Tibial nerve (tissue), 4 donors: Measurements from ENCODE around the gene ITGA11. TPM values are rescaled to one million over a fixed set of nuclear protein-coding genes. Genes with fewer than 3 reads are reported as not detected.
"Not testable (repeated sequence)": the region's sequence is repeated elsewhere in the genome, so short reads cannot be mapped to it uniquely, and the experiment has no call there.

ENCODE experiments used
- DNase-seq, 2 donors: peaks; one replicate each; pipeline ENCODE4 v3.0.0-alpha.2; 2019; ENCODE audit warnings: low spot score in 2 of 2
- H3K27ac ChIP-seq, 4 donors: fragments of 200-600 bp; sonication (generic) in 3 of 4; one replicate each; pipeline ENCODE4 v1.5.1; 2017 to 2019; ENCODE audit warnings: mild to moderate bottlenecking in 1 of 4
- H3K27me3 ChIP-seq, 2 donors: fragments of 200-600 bp; sonication (generic) in 1 of 2; one replicate each; pipeline versions ENCODE4 v1.5.1 to v1.6.0; 2017 to 2019
- H3K36me3 ChIP-seq, 3 donors: fragments of 200-600 bp; sonication (generic); one replicate each; pipeline ENCODE4 v1.5.1; 2018 to 2019
- H3K4me1 ChIP-seq, 4 donors: fragments of 200-600 bp; sonication (generic) in 3 of 4; one replicate each; pipeline ENCODE4 v1.5.1; 2017 to 2019
- H3K4me3 ChIP-seq, 4 donors: fragments of 200-600 bp; sonication (generic) in 3 of 4; one replicate each; pipeline ENCODE4 v1.5.1; 2017 to 2019; ENCODE audit warnings: mild to moderate bottlenecking in 1 of 4, moderate library complexity in 1 of 4
- H3K9me3 ChIP-seq, 4 donors: fragments of 200-600 bp; sonication (generic) in 3 of 4; one replicate each; pipeline ENCODE4 v1.5.1; 2017 to 2019
- CTCF ChIP-seq, 5 experiments: fragments of 200-600 bp in 3 of 5; fragments of 450-650 bp in 2 of 5; sonication (generic) in 3 of 5; IDR thresholded peaks; one replicate each; pipeline ENCODE4 v1.5.1; 2016 to 2019; ENCODE audit warnings: antibody characterized with exemption in 5 of 5, mild to moderate bottlenecking in 3 of 5, moderate library complexity in 2 of 5
- EP300 ChIP-seq, 2 donors: sonication (generic); formaldehyde crosslinking; IDR thresholded peaks; one replicate each; pipeline ENCODE4 v1.6.1; 2017; ENCODE audit warnings: antibody characterized with exemption in 2 of 2, mild to moderate bottlenecking in 1 of 2
- POLR2A ChIP-seq, 2 donors: fragments of 450-650 bp; IDR thresholded peaks; one replicate each; pipeline ENCODE4 v1.6.1; 2017; ENCODE audit warnings: antibody characterized with exemption in 2 of 2, mild to moderate bottlenecking in 2 of 2, moderate library complexity in 2 of 2
- WGBS, 2 donors: methylation state at CpG; one replicate each; pipeline ENCODE4 v1.1.5; 2018; 5-methylcytosine and 5-hydroxymethylcytosine counted together
- total RNA-seq, 4 donors: library from RNA; depleted of rRNA; stranded (reverse); fragments of >200 nt; gene quantifications; one replicate each; pipeline ENCODE4 v1.1.0, GENCODE V29; 2016

ITGA11 gene
- total RNA-seq, 4 donors from 2014 or later = 2.7 to 12.1 (median 6.9) TPM

GRCh38 chr15:68399096-68400065 is 32.6 kb downstream of the ITGA11 start:
- 81 to 90% methylated on average over 5 of the region's 5 CpGs for WGBS, 2 donors
- no peaks in the 10 kb centered on the region for H3K36me3 ChIP-seq
- TF ChIP-seq POLR2A (IDR thresholded peaks at IDR 0.05) = no peak
- no peak for TF ChIP-seq EP300 (IDR thresholded peaks at IDR 0.05)
- no peak for TF ChIP-seq CTCF (IDR thresholded peaks at IDR 0.05)
- no peaks in the 10 kb centered on the region for H3K27me3 ChIP-seq
- DNase-seq = no peak
- H3K4me3 ChIP-seq = no peak overlapping the region
- no peaks in the 10 kb centered on the region for H3K4me1 ChIP-seq
- no peak overlapping the region for H3K27ac ChIP-seq
- peaks cover 0 to 11% (median 0%) of the 10 kb centered on the region in 4 donors for H3K9me3 ChIP-seq

GRCh38 chr15:68397999-68398398 is 34.0 kb downstream of the ITGA11 start:
- WGBS, 2 donors = 93% methylated on average over 2 of the region's 3 CpGs; no CpG with 5 or more reads in 1 of the 2 donors
- H3K27ac ChIP-seq = not testable (repeated sequence)

GRCh38 chr15:68396068-68396467 is 35.9 kb downstream of the ITGA11 start:
- DNase-seq = no peak
- Histone ChIP-seq H3K27ac (no peak overlapping the region), H3K4me3 (no peak overlapping the region), H3K9me3 (peaks cover 0 to 12% (median 0%) of the 10 kb centered on the region in 4 donors), H3K36me3 (no peaks in the 10 kb centered on the region), H3K27me3 (no peaks in the 10 kb centered on the region), H3K4me1 (no peaks in the 10 kb centered on the region)
- TF ChIP-seq EP300 (IDR thresholded peaks at IDR 0.05) = no peak
- TF ChIP-seq POLR2A (IDR thresholded peaks at IDR 0.05) = no peak
- no peak for TF ChIP-seq CTCF (IDR thresholded peaks at IDR 0.05)
- 90 to 96% methylated on average over 1 of the region's 1 CpG for WGBS, 2 donors

More at GRCh38 chr15:68397999-68398398, 34.0 kb downstream of the ITGA11 start:
- H3K4me1 ChIP-seq, H3K27me3 ChIP-seq, H3K4me3 ChIP-seq, DNase-seq, H3K36me3 ChIP-seq, H3K9me3 ChIP-seq: not testable (repeated sequence)

- Histone ChIP-seq H3K4me3 (no peak overlapping the region), H3K36me3 (no peaks in the 10 kb centered on the region), H3K27ac (no peak overlapping the region), H3K4me1 (no peaks in the 10 kb centered on the region), H3K9me3 (peaks cover 0 to 12% (median 0%) of the 10 kb centered on the region in 4 donors), H3K27me3 (peaks cover 0 to 15% of the 10 kb centered on the region in 2 donors)
- no peak for TF ChIP-seq EP300 (IDR thresholded peaks at IDR 0.05)
- 94 to 100% methylated on average over 2 of the region's 2 CpGs for WGBS, 2 donors
- no peak for DNase-seq
Observed at GRCh38 chr15:68391121-68391520, 40.8 kb downstream of the ITGA11 start.

GRCh38 chr15:68389936-68390817 is 41.8 kb downstream of the ITGA11 start:
- Histone ChIP-seq H3K4me3 (no peak overlapping the region), H3K27ac (no peak overlapping the region), H3K4me1 (no peaks in the 10 kb centered on the region), H3K27me3 (peaks cover 0 to 15% of the 10 kb centered on the region in 2 donors), H3K9me3 (peaks cover 0 to 10% (median 0%) of the 10 kb centered on the region in 4 donors), H3K36me3 (no peaks in the 10 kb centered on the region)
- no peak for DNase-seq
- WGBS, 2 donors = 69% methylated on average over 15 of the region's 15 CpGs
- no peak for TF ChIP-seq EP300 (IDR thresholded peaks at IDR 0.05)

- Histone ChIP-seq H3K4me3 (no peak overlapping the region), H3K36me3 (no peaks in the 10 kb centered on the region), H3K27me3 (peaks cover 0 to 15% of the 10 kb centered on the region in 2 donors), H3K27ac (no peak overlapping the region), H3K9me3 (peaks cover 0 to 6% (median 0%) of the 10 kb centered on the region in 4 donors), H3K4me1 (peaks cover 0 to 5% (median 0%) of the 10 kb centered on the region in 4 donors)
- DNase-seq = no peak
- WGBS, 2 donors = 79% methylated on average over 7 of the region's 7 CpGs
- TF ChIP-seq POLR2A (IDR thresholded peaks at IDR 0.05) (no peak), CTCF (IDR thresholded peaks at IDR 0.05) (no peak), EP300 (IDR thresholded peaks at IDR 0.05) (no peak)
Observed at GRCh38 chr15:68389041-68389930, 42.7 kb downstream of the ITGA11 start.
